Stimulated activated CD8-positive, alpha-beta memory T cell treated with anti-CD3 and anti-CD28 coated beads, Interleukin-4, amount 100 ng/mL, for 48 hours (primary cell): ENCODE results near the gene KDM6A.
"Not testable (repeated sequence)": the region's sequence is repeated elsewhere in the genome, so short reads cannot be mapped to it uniquely, and the experiment has no call there.

Experiments
- DNase-seq: peaks from one replicate; pipeline ENCODE4 v3.0.0-alpha.2; 2020

KDM6A gene

DNA sequence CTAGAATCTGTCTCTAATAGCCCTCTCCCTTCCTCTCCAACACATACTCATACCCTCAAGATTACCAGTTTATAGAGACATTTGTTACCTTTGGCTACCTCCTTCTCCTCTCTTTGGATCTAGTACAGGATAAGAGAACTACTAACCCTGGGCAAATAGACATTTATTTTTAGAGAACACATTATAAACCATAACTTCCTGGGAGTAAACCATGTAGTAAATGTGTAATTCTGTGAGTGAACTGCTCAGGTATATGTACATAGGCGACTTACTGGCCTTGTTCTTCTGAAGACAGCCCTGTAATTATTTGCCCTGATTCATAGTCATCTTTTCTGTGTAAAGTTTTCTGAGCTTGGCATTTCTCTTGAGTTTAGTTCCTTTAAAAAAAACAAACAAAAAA lies 94.2 kb downstream of the KDM6A start:
- DNase-seq, result no peak

DNA sequence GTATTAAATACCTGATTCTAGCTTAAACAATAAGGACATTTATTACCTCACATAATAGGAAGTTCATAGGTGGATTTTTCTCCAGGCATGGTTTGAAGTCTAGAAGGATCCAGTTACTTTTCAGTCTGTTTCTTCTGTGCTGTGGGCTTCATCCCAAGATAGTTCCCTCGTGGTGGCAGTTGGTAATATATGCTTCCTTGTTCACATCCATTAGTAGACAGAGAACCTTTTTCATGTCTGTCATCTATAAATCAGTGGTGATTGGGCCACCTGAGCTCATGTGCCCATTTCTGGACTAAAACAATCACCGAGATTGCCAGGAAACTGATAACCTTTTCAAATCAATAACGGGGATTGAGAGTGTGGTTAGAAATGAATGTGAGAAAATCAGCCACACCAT lies 97.7 kb downstream of the KDM6A start:
- DNase-seq, result no peak

DNA sequence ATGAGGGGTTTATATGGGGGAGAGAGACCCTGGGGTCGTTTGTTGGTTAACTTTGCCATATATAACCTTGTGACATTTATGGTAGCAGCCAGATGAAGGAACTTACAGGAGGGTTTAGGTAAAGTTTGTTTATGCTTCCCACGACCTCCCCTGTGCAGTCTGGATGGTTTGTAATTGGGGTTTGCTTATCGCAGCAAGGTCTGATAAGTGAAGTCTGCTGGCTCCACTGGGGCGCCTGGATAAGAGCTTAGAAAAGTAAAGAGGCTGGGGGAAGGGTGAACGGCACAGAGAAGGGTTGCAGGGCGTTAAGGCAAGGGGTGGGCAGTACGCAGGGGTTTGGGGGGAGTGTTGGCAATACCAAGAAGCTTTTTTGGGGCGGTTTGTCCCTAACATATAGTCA lies 98.7 kb downstream of the KDM6A start:
- DNase-seq, result no peak

DNA sequence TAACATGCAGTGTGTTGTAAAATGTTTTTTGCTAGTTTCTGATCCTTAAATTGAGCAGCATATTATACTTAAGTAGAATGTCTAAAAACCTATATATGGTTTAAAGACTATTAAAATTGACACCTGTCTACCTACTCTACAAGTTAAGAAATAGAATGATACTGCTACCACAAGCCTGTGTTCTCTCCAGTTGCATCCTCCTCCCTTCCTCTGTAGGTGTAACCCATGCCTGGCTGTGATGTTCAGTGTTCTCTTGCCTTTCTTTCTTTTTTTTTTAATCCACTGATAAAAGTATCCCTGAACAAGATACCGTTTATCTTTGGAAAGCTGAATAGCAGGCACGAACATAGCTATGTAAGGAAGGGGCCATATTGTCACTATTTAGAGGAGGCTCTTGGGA lies 99.1 kb downstream of the KDM6A start:
- no peak for DNase-seq

DNA sequence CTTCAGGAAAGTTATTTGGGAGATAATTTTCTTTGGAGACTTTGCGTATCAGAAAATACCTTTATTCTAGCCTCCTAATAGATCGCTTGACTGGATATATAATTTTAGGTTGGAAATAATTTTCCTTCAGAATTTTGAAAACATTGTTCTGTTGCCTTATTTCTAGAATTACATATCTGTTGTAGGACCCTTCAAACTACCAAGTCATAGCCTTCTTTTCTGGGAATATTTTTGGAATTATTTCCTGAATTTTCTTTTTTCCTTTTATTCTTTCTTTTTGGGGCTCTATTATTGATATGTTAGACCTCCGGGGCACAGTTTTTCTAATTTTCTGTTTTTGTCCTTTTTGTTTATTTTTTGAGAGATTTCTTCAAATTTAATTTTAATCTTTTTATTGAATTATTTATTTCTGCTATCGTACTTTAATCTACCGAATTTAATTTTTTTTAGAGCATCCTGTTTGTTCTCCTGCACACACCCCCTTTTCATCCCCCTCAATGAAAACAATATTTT lies 100.5 kb downstream of the KDM6A start:
- no peak for DNase-seq

DNA sequence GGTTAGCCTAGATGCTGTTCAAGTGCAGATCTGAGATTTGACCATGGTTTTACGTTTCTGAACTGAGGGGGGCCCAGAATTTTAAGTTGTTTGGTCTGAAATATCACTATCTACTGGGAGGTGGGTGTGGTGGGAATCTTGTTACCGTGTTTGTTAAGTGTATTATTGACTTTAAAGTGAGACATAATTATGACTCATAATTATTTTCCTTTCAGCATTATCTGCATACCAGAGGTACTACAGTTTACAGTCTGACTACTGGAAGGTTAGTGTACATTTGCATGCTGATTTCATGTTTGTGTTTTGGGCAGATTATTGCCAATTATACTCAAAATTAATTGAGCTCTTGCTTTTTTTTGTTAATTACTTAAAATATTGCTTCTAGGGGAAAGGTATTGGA lies 101.5 kb downstream of the KDM6A start:
- no peak for DNase-seq

DNA sequence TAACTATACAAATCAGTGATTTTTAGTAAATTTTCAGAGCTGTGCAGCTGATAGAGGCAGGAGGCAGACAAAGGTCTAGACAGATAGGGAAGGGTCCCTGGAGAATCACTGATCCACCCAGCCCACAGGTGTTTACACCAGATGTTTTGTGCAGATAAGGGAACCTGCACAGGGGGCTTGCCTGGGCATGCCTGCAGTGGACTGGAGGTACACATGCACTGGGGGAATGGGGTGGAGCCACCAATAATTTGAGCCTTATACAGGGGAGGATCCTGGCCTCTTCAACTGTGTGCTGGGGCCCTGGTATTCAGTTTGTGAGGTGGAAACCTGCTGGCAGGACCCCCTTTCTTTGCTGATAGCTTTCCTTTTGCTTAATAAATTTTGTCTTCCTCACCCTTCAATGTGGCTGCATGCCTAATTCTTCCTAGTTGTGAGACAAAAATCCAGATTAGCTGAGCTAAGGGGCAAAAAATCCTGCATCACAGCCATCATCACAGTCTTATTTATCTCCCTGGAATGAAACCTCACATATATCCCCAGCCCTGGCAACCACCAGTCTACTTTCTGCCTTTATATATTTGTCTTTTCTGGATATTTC lies 102.8 kb downstream of the KDM6A start:
- DNase-seq, result no peak

DNA sequence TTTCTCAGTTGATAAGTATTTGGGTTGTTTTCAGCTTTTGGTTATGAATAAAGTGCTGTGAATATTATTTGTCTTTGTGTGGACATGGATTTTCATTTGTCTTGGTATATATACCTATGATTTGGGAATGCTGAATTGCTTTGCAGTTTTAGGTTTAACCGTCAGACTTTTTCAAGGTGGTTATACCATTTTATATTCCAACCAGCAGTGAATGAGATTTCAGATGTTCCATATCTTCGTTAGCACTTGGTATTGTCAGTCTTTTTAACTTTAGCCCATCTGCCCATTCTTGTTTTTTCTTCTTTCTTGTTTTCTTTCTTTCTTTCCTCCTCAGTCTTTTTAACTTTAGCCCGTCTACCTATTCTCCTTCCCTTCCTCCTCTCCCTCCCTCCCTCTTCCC lies 106.0 kb downstream of the KDM6A start:
- no peak for DNase-seq

DNA sequence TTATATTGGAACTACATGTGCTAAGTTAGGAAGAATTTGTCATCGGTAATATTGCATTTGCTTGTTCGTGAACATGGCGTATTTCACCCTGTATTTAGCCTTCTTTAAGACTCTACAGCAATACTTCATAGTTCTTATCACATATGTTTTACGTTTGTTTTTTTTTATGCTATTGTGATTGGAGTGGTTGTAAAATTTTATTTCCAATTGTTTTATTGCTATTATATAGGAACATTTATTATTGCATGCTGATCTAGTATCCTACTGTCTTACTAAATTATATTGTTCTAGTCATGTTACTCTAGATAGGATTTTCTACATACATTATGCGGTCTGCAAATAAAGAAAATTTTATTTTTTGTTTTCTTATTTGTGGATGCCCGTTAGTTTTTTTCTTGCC lies 107.4 kb downstream of the KDM6A start:
- no peak for DNase-seq

DNA sequence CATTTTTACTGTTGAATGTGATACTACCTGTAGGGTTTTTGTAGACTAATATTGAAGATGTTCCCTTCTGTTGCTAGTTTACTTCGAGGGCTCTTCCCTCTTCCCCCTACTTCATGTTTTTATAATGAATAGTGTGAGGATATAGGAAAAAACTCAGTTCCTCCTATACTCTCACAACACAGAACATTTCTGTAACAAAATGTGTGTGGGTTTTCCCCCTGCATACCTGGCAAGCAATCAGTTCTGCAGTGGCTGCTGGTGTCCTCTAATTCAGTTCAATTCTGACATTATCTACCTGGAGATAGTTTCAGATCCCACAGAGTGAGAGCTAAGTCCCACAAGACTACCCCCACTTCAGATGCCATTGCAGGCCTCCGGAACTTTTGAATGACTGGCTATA lies 107.9 kb downstream of the KDM6A start:
- no peak for DNase-seq

DNA sequence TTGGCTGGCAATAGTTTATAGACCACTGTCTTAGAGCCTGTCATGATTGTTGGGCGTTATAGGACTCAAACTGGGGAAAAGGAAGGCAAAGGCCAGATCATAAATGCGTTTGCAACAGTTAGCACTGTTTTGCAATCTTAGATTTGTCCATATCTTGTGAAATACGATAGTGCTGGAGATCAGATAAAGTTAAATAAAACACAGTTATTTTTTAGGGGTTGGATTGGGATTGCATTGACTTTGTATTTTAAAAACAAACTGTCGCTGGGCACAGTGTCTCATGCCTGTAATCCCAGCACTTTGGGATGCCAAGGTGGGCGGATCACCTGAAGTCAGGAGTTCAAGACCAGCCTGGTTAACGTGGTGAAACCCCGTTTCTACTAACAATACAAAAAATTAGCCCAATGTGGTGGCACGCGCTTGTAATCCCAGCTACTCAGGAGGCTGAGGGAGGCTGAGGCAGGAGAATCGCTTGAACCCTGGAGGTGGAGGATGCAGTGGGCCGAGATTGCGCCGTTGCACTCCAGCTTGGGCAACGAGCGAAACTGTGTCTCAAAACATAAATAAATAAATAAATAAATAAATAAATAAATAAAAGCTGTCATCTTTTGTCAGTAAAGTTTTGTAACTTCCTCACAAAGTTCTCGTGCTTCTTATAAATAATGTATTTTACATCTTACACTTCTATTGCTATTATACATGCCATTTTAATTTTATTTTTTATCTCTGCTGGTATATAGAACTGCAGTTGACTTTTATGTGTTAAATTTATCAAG lies 117.2 kb downstream of the KDM6A start:
- DNase-seq, result no peak

DNA sequence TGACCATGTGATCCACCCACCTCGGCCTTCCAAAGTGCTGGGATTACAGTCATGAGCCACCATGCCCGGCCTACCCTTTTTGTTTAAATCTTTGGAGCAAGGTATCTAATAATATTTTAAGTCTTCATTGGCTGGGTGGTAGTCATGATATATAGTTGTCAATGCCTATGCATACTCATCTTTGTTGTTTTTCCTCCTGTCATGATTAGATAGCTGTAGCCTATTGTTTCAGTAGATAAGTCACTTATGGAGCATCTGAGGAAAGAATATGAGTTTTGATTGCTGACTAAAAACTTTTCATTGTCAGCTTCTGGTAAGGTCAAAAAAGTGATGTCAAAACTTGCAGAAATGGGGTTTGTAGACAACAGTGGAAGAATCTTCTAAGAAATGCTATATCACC lies 119.8 kb downstream of the KDM6A start:
- no peak for DNase-seq

DNA sequence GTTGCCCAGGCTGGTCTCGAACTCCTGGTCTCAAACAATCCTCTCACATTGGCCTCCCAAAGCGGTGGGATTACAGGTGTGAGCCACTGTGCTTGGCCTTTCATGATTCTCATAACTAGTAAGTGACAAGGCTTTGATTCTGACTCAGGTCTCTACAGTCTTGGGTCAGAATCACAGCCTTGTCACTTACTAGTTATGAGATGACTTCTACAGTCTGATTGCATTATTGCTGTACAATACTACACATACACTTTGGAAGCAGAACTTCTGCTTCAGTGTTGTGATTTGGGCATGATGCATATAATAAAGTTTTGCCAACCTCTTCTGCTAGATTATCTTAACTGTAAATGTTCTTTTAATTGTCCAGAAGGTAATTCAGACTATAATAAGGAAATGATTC lies 123.3 kb downstream of the KDM6A start:
- DNase-seq, result no peak

DNA sequence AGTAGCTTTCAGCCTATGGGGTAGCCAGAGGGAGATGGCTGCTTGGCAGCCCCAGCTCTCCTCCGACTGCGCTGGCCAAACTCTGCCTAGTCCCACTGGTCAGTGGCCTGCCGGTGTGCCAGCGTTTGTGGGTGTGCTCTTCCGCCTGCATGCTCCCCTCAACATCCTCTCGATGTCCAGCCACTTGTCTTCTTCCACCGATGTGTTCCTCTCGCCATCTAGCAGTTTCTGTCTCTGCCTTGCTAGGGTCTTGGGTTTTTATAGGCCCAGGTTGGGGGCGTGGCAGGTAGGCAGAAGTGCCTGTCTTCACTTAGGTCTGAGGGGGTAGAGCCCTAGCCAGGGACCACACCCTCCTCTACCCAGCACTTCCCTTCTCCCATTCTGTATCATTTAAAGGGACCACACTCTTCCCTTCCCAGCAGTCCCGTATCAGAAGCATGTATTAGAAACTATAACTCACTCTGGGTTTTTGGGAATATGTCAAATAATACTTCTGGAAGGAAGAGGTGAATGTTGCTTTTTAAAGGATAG lies 124.4 kb downstream of the KDM6A start:
- DNase-seq, result no peak

DNA sequence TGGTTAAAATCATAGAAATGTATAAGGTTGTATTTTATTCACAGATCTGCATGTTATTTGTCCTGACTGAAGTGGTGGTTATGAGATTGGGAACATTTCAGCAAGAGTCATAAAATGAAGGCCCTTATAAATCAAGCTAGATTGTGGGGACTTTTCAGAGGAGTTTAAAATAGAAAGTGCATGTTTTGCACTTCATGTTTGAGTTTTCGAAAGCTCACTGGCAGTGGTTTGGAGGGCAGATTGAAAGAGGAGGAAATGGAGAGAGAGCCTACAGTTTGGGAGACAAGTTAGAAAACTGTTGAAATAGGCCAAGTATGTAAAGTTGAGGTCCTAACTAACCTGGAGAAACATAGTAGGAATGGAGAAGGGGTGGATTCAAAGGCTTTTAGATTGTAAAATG lies 124.9 kb downstream of the KDM6A start:
- DNase-seq, result no peak

DNA sequence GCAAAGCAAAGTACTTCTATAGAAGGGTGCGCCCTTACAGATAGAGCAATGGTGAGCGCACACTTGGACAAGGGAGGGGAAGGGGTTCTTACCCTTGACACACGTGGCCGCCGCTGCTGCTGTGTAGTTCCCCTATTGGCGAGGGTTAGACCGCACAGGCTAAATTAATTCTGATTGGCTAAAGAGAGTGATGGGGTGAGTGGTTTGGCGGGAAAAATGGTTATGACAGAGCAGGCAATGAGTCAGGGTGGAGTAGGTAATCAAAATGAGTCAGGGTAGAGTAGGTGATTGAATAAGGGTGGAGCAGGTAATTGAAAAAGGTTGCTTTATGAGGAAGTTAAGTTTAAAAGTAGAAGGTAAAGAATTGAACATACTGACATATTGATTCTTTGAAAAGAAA lies 126.2 kb downstream of the KDM6A start:
- DNase-seq, result not testable (repeated sequence)

DNA sequence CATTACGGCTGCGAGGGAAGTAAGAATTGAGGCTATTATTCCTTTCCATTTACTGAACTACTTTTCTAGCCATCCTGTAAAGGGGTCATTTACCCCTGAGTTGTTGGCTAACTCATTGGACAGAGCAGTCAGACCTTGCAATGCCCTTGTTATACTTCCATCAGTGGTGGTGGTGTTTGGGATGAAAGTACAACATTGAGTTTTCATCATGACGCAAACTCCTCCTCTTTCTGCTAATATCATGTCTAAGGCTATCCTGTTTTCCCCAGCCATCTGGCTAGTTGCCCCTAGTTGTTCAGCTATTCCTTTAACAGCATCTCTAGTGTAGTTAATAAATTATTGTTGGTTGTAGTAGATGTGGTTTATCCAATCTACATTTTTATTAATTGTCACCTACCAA lies 126.9 kb downstream of the KDM6A start:
- DNase-seq, result not testable (repeated sequence)

DNA sequence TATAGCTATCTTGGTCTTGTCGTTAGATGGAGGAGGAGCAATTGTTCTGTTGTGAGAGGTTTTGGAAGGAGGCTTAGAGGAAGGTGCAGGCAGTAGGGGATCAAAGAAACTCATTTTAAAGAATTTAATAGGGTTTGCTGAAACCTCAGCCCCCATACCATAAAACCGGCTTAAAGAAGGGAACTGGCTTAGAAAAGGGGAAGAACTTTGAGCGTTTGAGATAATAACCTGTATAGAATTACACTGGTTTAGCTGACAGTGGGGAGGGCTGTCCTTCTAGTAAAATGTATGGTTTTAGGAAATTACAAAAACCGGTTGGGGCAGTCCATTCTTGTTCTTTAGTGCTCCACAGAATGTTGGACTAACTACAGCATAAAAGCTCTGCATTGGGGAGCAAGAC lies 128.1 kb downstream of the KDM6A start:
- DNase-seq, result no peak

DNA sequence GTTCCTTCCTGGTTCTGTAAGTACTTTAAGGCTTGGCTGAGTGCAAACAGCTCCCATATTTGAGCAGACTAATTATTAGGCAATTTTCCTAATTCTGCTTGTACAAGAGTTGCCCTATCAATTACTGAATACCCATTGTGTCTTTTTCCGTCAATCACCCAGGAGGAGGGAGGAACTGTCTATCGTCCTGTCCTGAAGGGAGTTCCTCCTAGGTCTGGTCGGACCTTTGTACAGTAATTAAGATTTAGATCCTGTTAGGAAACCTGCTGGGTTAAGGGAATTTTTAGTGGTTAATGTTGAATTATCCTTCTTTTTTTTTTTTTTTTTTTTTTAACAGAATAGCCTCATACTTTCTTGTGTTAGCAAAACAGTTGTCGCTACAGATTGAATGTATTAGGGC lies 130.1 kb downstream of the KDM6A start:
- DNase-seq, result no peak

DNA sequence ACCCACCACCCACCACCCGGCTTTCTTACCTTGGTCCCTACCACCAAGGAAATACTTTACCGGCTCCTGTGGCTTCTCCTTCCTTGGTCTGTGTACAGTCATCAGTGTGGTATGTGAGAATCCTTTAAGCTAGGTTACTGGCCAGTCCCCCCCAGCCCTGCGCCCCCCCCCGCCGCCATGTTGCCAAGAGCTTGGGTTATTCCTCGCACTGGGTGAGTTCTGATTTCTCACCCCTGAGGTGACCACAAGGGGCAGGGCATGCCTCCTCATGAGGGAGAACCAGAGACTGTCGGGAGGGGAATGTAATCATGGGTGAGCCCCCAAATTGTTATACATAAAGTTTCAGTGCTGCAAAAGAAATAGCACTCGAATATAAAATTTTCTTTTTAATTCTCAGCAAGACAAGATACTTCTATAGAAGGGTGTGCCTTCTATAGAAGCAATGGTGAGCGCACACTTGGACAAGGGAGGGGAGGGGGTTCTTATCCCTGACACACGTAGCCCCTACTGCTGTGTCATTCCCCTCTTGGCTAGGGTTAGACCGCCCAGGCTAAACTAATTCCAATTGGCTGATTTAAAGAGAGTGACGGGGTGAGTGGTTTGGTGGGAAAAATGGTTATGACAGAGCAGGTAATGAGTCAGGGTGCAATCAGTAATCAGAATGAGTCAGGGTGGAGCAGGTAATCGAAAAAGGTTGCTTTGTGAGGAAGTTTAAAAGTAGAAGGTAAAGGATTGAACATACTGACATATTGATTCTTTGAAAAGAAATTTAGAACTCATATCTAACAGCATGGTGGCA lies 133.2 kb downstream of the KDM6A start:
- DNase-seq, result no peak

DNA sequence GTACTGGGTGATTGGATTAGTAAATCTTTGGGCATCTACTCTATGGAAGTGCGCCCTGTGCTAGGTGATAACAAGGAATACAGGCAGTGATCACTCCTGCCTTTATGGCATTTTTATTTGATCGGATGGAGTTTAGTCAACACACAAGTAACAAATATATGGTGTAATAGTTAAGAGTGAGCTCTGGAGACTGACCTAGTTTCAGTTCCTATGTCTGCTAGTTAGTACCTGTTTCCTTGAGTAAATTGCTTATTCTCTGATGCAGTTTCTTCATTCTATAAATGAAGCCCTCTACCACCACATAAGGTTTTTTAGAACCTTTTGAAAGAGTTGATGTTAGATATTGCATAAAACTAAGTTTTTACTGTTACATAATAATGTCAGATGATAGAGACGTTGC lies 134.6 kb downstream of the KDM6A start:
- no peak for DNase-seq

DNA sequence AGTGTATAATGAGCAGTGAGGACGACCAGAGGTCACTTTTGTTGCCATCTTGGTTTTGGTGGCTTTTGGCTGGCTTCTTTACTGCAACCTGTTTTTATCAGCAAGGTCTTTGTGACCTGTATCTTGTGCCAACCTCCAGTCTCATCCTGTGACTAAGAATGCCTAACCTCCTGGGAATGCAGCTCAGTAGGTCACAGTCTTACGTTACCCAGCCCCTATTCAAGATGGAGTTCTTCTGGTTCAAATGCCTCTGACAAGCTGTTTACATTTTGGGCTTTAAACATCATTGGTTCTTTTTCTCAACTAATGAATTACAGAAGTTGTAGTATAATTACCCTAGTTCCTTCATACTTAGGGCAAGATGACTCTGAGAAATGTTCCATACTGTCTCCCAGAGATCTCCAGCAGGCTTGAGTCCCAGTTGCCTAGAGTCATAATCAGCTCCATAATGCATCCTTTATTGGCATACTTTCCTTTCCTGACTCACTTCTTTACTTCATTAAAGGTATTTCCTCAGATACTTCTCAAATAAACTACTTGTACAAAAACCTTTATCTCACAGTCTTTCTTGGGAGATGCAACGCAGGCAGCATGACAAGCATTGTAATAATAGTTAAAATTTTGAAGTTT lies 136.5 kb downstream of the KDM6A start:
- no peak for DNase-seq

DNA sequence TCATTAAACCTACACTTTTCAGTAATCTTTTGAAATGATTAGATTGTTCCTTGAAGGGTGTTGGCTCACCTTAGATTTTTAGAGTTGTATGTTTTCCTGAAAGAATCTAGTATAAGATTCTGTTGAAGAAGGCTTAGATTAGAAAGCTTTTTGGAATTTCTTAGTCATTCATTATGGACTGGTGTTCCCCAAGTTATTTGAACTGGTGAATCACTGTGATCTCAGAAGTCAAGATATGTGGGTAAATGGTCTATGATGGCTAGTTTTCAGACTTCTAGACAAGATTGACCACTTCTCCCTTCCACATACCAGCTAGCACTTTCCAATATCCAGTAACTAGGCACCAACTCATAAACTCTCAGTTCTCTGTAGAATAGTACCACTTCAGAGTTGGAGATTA lies 138.1 kb downstream of the KDM6A start:
- no peak for DNase-seq
